ACC112 (cell line): ENCODE measurements around the gene RABGAP1L.

ENCODE experiments used
- H2AFZ ChIP-seq: fragments of 200-600 bp; sonication (generic); one replicate; pipeline ENCODE4 v1.6.0; 2017; ENCODE audit warnings: antibody characterized with exemption, low read length; ENCODE audit not compliant: unreplicated experiment
- H3K27ac ChIP-seq: fragments of 200-600 bp; sonication (generic); 2 replicates; pipeline ENCODE4 v1.5.1; 2014; ENCODE audit warnings: low read depth, mild to moderate bottlenecking, antibody characterized with exemption, low read length, moderate library complexity
- H3K27me3 ChIP-seq: fragments of 200-600 bp; sonication (generic); 2 replicates; pipeline ENCODE4 v1.6.1; 2014; ENCODE audit warnings: mild to moderate bottlenecking, antibody characterized with exemption, low read length, moderate library complexity, mixed read lengths; ENCODE audit not compliant: insufficient read depth
- H3K36me3 ChIP-seq: fragments of 200-600 bp; sonication (generic); 2 replicates; pipeline ENCODE4 v1.6.1; 2016; ENCODE audit warnings: mild to moderate bottlenecking, antibody characterized with exemption, low read length, moderate library complexity, mixed read lengths; ENCODE audit not compliant: insufficient read depth
- H3K4me1 ChIP-seq: fragments of 200-600 bp; sonication (generic); one replicate; pipeline ENCODE4 v1.6.1; 2016; ENCODE audit warnings: low read length, mixed read lengths; ENCODE audit not compliant: insufficient read depth, unreplicated experiment, control insufficient read depth
- H3K4me3 ChIP-seq: fragments of 200-600 bp; sonication (generic); 2 replicates; pipeline ENCODE4 v1.5.1; 2014; ENCODE audit warnings: mild to moderate bottlenecking, low read depth, low read length
- H3K79me2 ChIP-seq: fragments of 200-600 bp; sonication (generic); one replicate; pipeline ENCODE4 v1.6.0; 2016; ENCODE audit warnings: low read length; ENCODE audit not compliant: control insufficient read depth, unreplicated experiment, insufficient read depth

Gene RABGAP1L

GRCh38 chr1:174720618-174721017, 561.3 kb downstream of the RABGAP1L start:
- Histone ChIP-seq H3K79me2 (no peaks in the 10 kb centered on the region), H3K27ac (no peak overlapping the region), H3K27me3 (no peaks in the 10 kb centered on the region), H3K4me3 (no peak overlapping the region), H3K4me1 (no peaks in the 10 kb centered on the region), H3K36me3 (no peaks in the 10 kb centered on the region), H2AFZ (no peak overlapping the region)

DNA sequence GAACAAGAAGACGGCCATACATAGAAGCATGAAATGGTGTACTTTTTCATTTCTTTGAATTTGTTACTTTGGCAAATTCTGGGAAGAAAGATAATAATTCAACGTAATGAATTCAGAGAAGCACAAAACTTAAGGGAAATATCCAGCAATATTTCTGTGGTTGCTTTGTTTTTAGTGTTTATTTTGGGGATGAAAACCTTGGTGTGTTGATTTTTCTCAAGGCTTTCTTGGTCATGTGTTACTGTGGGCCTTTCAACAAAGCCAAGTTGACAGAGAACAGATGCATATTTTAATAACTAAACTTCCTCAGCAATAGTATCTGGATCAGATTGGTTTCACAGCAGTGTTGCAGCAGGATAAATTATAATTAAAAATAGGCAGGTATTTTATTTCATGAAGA, 561.9 kb downstream of the RABGAP1L start:
- Histone ChIP-seq H3K4me3 (no peak overlapping the region), H3K36me3 (no peaks in the 10 kb centered on the region), H3K27me3 (no peaks in the 10 kb centered on the region), H2AFZ (no peak overlapping the region), H3K4me1 (no peaks in the 10 kb centered on the region), H3K27ac (no peak overlapping the region), H3K79me2 (no peaks in the 10 kb centered on the region)

- Histone ChIP-seq H3K79me2 (no peaks in the 10 kb centered on the region), H3K27ac (no peak overlapping the region), H3K4me1 (no peaks in the 10 kb centered on the region), H3K36me3 (no peaks in the 10 kb centered on the region), H3K4me3 (no peak overlapping the region), H3K27me3 (no peaks in the 10 kb centered on the region), H2AFZ (no peak overlapping the region)
Measured at GRCh38 chr1:174723816-174724215, 564.5 kb downstream of the RABGAP1L start.

DNA sequence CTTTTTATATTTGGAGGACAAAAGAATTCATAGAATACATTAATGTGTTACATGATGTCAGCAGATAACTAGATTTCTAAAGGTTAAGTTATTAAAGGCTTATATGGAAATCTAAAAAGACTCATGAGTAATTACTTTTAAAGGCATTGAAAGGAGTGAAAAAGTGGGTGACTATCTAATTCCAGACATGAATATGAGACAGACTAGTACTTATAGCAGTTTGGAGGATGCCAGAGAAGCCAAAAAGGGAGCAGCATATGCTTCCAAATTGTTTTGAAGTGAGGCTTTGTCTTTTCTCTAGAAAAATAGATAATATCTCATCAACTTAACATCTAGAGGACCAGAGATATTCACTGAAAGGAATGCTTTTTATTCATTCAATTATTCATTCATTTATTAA, 564.9 kb downstream of the RABGAP1L start:
- Histone ChIP-seq H3K27me3 (no peaks in the 10 kb centered on the region), H3K4me1 (no peaks in the 10 kb centered on the region), H3K79me2 (no peaks in the 10 kb centered on the region), H3K4me3 (no peak overlapping the region), H3K36me3 (no peaks in the 10 kb centered on the region), H3K27ac (no peak overlapping the region), H2AFZ (no peak overlapping the region)

- Histone ChIP-seq H3K79me2 (no peaks in the 10 kb centered on the region), H3K27me3 (no peaks in the 10 kb centered on the region), H3K27ac (no peak overlapping the region)
Measured at GRCh38 chr1:174726167-174726879, 567.0 kb downstream of the RABGAP1L start.

GRCh38 chr1:174726880-174727585, 567.7 kb downstream of the RABGAP1L start:
- Histone ChIP-seq H3K4me1 (no peaks in the 10 kb centered on the region), H3K36me3 (no peaks in the 10 kb centered on the region), H3K27me3 (no peaks in the 10 kb centered on the region), H3K79me2 (no peaks in the 10 kb centered on the region), H3K27ac (no peak overlapping the region), H3K4me3 (no peak overlapping the region), H2AFZ (no peak overlapping the region)

More at GRCh38 chr1:174726167-174726879, 567.0 kb downstream of the RABGAP1L start:
- Histone ChIP-seq H2AFZ (no peak overlapping the region), H3K4me1 (no peaks in the 10 kb centered on the region), H3K4me3 (no peak overlapping the region), H3K36me3 (no peaks in the 10 kb centered on the region)

- H3K4me1 ChIP-seq: no peaks in the 10 kb centered on the region
- H3K36me3 ChIP-seq: no peaks in the 10 kb centered on the region
- no peak overlapping the region for H3K27ac ChIP-seq
- no peak overlapping the region for H3K4me3 ChIP-seq
- no peak overlapping the region for H2AFZ ChIP-seq
- no peaks in the 10 kb centered on the region for H3K27me3 ChIP-seq
- H3K79me2 ChIP-seq: no peaks in the 10 kb centered on the region
Measured at GRCh38 chr1:174734270-174734669, 575.0 kb downstream of the RABGAP1L start.

DNA sequence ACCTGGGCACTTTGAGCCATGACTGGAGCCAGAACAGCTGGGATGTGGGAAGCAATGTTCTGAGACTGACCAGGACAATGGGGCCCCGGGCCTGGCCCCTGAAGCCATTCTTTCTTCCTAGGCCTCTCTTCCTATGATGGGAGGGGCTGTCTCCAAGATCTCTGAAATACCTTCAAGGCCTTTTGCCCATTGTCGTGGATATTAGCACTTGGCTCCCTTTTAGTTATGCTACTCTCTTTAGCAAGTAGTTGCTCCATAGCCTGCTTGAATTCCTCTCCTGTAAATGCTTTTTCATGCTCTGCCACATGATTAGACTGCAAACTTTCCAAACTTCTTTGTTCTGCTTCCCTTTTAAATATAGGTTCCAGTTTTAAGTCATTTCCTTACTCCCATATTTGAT, 577.5 kb downstream of the RABGAP1L start:
- no peaks in the 10 kb centered on the region for H3K79me2 ChIP-seq

DNA sequence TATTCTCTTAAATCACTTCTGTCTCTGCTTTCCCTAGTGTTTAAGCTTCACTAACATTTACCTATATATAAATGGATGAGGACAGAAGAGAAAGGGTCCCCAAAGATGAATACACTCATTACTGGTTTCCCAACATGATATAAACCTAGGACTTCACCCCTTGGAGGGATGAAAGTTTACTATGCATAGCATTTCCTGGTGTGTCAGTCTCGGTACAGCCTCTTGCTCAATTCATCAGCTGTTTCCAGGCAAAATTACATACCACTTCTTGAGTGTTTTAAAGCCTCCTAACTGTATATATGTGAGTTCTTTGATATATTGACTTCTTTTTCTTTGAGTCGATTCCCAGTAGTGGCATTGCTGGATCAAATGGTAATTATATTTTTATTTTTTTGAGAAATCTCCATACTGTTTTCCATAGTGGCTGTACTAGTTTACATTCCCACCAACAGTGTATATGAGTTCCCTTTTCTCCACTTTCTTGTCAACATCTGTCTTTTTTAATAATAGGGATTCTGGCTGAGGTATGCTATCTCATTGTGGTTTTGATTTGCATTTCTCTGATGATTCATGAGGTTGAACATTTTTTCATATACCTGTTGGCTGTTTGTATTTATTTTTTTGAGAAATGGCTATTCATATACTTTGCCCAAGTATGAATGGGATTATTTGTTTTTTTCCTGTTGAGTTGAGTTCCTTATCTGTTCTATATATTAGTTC, 581.1 kb downstream of the RABGAP1L start:
- Histone ChIP-seq H3K4me3 (no peak overlapping the region), H3K27ac (no peak overlapping the region)

More for the DNA sequence above, 577.5 kb downstream of the RABGAP1L start:
- Histone ChIP-seq H3K4me3 (no peak overlapping the region), H3K36me3 (no peaks in the 10 kb centered on the region), H2AFZ (no peak overlapping the region), H3K27me3 (no peaks in the 10 kb centered on the region), H3K4me1 (peaks cover 10% of the 10 kb centered on the region), H3K27ac (no peak overlapping the region)

DNA sequence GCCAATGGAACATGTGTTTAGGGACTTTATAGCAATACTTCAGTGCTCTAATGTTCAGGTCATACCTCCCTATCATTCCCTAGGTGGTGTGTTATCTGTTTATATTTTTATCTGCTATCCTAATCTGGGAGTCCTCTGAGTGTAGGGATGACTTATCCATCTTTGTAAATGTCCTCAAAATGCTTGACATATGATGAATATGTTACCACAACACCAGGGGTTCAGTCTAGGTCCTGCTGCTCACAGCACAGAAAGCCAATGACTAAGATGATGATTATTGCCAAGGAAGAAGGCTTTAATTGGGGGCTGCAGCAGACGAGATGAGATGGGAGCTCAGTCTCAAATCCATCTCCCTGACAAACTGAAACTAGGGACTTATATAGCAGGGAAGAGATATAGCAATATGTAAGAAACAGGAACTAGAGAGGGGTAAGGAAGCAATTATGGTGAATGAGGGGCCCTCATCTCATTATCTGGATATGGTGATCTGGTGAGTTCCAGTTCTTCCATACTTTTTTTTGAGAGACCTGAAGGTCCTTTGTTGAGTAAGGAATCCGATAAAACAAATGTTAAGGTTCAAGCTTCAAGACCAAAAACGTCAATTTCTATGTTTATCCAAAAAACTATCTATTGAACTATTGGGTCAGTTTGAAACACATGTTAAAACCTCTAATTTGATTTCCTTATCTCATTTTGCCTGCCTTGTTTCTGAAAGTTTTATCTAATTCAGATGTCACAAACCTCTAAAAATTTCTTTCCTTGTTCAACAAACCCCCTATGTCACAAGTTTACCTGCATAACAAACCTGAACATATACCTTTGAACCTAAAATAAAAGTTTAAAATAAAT, 583.7 kb downstream of the RABGAP1L start:
- no peak overlapping the region for H3K4me3 ChIP-seq
- no peaks in the 10 kb centered on the region for H3K27me3 ChIP-seq
- H3K27ac ChIP-seq: no peak overlapping the region
- no peaks in the 10 kb centered on the region for H3K36me3 ChIP-seq
- peaks cover 10% of the 10 kb centered on the region for H3K4me1 ChIP-seq
- no peak overlapping the region for H2AFZ ChIP-seq
- no peaks in the 10 kb centered on the region for H3K79me2 ChIP-seq

More for the DNA sequence above, 581.1 kb downstream of the RABGAP1L start:
- Histone ChIP-seq H3K79me2 (no peaks in the 10 kb centered on the region), H3K36me3 (no peaks in the 10 kb centered on the region), H3K27me3 (no peaks in the 10 kb centered on the region), H3K4me1 (peaks cover 10% of the 10 kb centered on the region), H2AFZ (no peak overlapping the region)
